Measurements from ENCODE around the gene PDE2A.

The PDE2A gene

DNA sequence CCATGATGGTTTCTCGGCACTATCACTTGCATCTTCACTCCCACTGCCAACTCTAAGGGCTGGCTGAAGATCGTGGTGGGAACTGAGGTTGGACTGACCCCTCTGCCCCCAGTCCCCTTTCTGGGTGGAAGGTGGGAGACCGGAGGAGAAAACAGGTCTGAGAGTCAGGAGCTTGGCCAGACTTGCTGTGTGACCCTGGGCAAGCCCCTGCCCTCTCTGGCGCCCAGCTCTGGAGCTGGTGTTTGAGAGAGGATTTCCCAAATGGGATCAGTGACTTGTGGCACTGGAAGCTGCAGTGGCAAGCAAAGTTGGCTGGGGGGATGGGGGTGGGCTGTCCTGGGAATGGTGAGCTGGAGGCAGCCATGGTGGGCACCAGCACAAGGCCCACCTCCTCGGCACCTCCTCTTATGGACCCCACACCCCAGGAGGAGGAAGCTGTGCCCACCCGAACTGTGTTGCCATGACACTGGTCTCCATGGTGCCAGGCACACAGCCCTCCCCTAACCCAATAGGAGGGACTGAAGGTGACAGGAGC, 6.5 kb upstream of the PDE2A start:
- TF ChIP-seq EZH2 (IDR thresholded peaks at IDR 0.05; ENCODE audit: borderline replicate concordance, low read depth, low read length, severe bottlenecking) = no peak
- TF ChIP-seq, protein P1, sequence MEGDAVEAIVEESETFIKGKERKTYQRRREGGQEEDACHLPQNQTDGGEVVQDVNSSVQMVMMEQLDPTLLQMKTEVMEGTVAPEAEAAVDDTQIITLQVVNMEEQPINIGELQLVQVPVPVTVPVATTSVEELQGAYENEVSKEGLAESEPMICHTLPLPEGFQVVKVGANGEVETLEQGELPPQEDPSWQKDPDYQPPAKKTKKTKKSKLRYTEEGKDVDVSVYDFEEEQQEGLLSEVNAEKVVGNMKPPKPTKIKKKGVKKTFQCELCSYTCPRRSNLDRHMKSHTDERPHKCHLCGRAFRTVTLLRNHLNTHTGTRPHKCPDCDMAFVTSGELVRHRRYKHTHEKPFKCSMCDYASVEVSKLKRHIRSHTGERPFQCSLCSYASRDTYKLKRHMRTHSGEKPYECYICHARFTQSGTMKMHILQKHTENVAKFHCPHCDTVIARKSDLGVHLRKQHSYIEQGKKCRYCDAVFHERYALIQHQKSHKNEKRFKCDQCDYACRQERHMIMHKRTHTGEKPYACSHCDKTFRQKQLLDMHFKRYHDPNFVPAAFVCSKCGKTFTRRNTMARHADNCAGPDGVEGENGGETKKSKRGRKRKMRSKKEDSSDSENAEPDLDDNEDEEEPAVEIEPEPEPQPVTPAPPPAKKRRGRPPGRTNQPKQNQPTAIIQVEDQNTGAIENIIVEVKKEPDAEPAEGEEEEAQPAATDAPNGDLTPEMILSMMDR (IDR thresholded peaks at IDR 0.05; ENCODE audit: borderline replicate concordance, extremely low read depth, low read length, poor library complexity, severe bottlenecking) = no peak
- Histone ChIP-seq H3K36me3 (ENCODE audit: insufficient read depth, low read length) (peaks cover 25% of the 10 kb centered on the region), H3K27me3 (ENCODE audit: insufficient read depth, low read length, poor library complexity) (peaks cover 8% of the 10 kb centered on the region), H3K4me2 (ENCODE audit: insufficient read depth, low read length) (no peak overlapping the region), H3K4me1 (ENCODE audit: insufficient read depth, low read length) (no peaks in the 10 kb centered on the region), H3K9ac (ENCODE audit: low read depth, low read length) (no peak overlapping the region), H4K20me1 (ENCODE audit: insufficient read depth, low read length) (peaks cover 62% of the 10 kb centered on the region), H3K9me3 (ENCODE audit: insufficient read depth, low read length, severe bottlenecking) (no peaks in the 10 kb centered on the region), H3K4me3 (ENCODE audit: low read depth in 1 of 2, low read length in 2 of 2) (no peak overlapping the region), H3K27ac (ENCODE audit: low read length) (no peak overlapping the region), H3K79me2 (ENCODE audit: insufficient read depth, low read length) (no peaks in the 10 kb centered on the region), H2AFZ (ENCODE audit: low read depth, low read length) (no peak overlapping the region)
- no peak for ATAC-seq (ENCODE audit: insufficient read depth, low read depth)
- DNase-seq = no peak

DNA sequence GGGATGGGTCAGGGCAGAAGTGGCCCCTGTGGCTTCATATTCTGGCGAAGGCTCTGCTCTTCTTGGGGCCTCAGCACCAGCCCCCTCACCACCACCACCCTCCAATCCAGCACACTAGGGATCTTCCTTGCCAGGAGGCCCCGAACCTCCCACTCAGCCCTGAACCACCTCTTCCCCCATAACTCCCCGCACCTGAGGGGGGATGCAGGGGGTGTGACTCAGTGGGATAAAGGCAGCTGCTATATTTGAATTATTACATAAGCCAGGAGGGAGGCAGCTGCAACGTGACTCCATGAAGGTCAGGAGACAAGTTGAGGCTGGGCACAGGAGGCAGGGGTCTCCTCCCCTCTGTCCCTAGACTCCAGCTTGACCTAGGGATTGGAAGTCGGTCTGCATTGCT, 5.6 kb upstream of the PDE2A start:
- Histone ChIP-seq H3K79me2 (ENCODE audit: insufficient read depth, low read length) (no peaks in the 10 kb centered on the region), H3K9me3 (ENCODE audit: insufficient read depth, low read length, severe bottlenecking) (no peaks in the 10 kb centered on the region), H4K20me1 (ENCODE audit: insufficient read depth, low read length) (peaks cover 65% of the 10 kb centered on the region), H3K27ac (ENCODE audit: low read length) (no peak overlapping the region), H3K9ac (ENCODE audit: low read depth, low read length) (no peak overlapping the region), H3K27me3 (ENCODE audit: insufficient read depth, low read length, poor library complexity) (peaks cover 8% of the 10 kb centered on the region), H3K4me3 (ENCODE audit: low read depth in 1 of 2, low read length in 2 of 2) (no peak overlapping the region), H2AFZ (ENCODE audit: low read depth, low read length) (no peak overlapping the region), H3K36me3 (ENCODE audit: insufficient read depth, low read length) (peaks cover 18% of the 10 kb centered on the region), H3K4me1 (ENCODE audit: insufficient read depth, low read length) (no peaks in the 10 kb centered on the region), H3K4me2 (ENCODE audit: insufficient read depth, low read length) (no peak overlapping the region)
- DNase-seq (no peak), ATAC-seq (ENCODE audit: insufficient read depth, low read depth) (no peak)
- TF ChIP-seq, protein P1 (IDR thresholded peaks at IDR 0.05; ENCODE audit: borderline replicate concordance, extremely low read depth, low read length, poor library complexity, severe bottlenecking) = no peak
- no peak for TF ChIP-seq EZH2 (IDR thresholded peaks at IDR 0.05; ENCODE audit: borderline replicate concordance, low read depth, low read length, severe bottlenecking)

DNA sequence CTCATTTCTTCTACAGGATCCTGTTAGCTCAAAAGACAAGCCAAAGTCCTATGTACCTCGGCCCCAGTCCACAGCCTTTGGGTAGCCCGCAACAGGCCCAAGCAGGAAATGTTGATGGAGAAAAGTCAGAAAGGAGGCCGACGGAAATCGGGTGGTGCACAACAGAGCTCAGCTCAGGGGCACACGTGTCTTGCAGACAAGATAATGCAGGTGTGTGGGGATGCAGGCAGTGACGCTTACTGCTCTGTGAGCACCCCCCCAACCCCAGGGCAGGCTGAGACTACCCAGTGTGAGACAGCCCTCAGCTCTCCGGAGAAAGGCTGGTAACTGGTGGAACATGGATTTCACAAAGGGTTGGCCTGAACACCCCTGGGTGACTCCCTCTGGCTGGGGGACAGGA, 4.3 kb upstream of the PDE2A start:
- Histone ChIP-seq H3K4me1 (ENCODE audit: insufficient read depth, low read length) (no peaks in the 10 kb centered on the region), H3K4me3 (ENCODE audit: low read depth in 1 of 2, low read length in 2 of 2) (no peak overlapping the region), H3K79me2 (ENCODE audit: insufficient read depth, low read length) (no peaks in the 10 kb centered on the region), H3K27me3 (ENCODE audit: insufficient read depth, low read length, poor library complexity) (peaks cover 8% of the 10 kb centered on the region), H4K20me1 (ENCODE audit: insufficient read depth, low read length) (peaks cover 57% of the 10 kb centered on the region), H3K36me3 (ENCODE audit: insufficient read depth, low read length) (peaks cover 4% of the 10 kb centered on the region; the same call in 1 of the 2 replicates), H3K9ac (ENCODE audit: low read depth, low read length) (no peak overlapping the region), H3K4me2 (ENCODE audit: insufficient read depth, low read length) (no peak overlapping the region), H3K27ac (ENCODE audit: low read length) (no peak overlapping the region), H2AFZ (ENCODE audit: low read depth, low read length) (no peak overlapping the region), H3K9me3 (ENCODE audit: insufficient read depth, low read length, severe bottlenecking) (no peaks in the 10 kb centered on the region)
- ATAC-seq (ENCODE audit: insufficient read depth, low read depth) = no peak
- TF ChIP-seq, protein P1 (IDR thresholded peaks at IDR 0.05; ENCODE audit: borderline replicate concordance, extremely low read depth, low read length, poor library complexity, severe bottlenecking) = no peak
- TF ChIP-seq EZH2 (IDR thresholded peaks at IDR 0.05; ENCODE audit: borderline replicate concordance, low read depth, low read length, severe bottlenecking) = no peak
- no peak for DNase-seq
